HEK293 (cell line): ENCODE data around the gene MYOC.

Source experiments
- CTCF ChIA-PET: fragments of 350-600 bp; formaldehyde crosslinking; extraction: SDS; loops from one replicate; lab custom pipeline; 2021; ENCODE audit warnings: antibody characterized with exemption; lab: Yijun Ruan, JAX
- POLR2A ChIA-PET: fragments of 300-600 bp; formaldehyde crosslinking; extraction: SDS; loops from one replicate; lab custom pipeline; 2020; ENCODE audit warnings: antibody characterized with exemption, inconsistent platforms; lab: Yijun Ruan, JAX
- H3K27ac ChIP-seq: fragments of 200-500 bp; sonication (Bioruptor generic); 2 replicates; pipeline ENCODE4 v1.5.1; 2014; ENCODE audit warnings: low read depth, low read length, control low read depth, inconsistent platforms; ENCODE audit errors: extremely low read depth
- H3K36me3 ChIP-seq, 2 experiments: fragments of 200-500 bp in 1 of 2; sonication (Bioruptor generic) in 1 of 2; 1 replicate in 1 of 2; 2 replicates in 1 of 2; pipeline ENCODE4 v1.5.1; 2014 to 2017; ENCODE audit warnings: inconsistent platforms in 2 of 2, low read length in 2 of 2; ENCODE audit not compliant: control insufficient read depth in 2 of 2, insufficient read depth in 1 of 2
- H3K4me1 ChIP-seq: fragments of 200-500 bp; sonication (Bioruptor generic); 2 replicates; pipeline ENCODE4 v1.5.1; 2014; ENCODE audit warnings: mild to moderate bottlenecking, low read length, inconsistent platforms; ENCODE audit not compliant: control insufficient read depth, insufficient read depth
- H3K4me3 ChIP-seq: 2 replicates; pipeline ENCODE4 v1.5.1; 2011; ENCODE audit warnings: low read depth, mild to moderate bottlenecking, control low read depth, low read length, moderate library complexity
- H3K9me3 ChIP-seq: fragments of 200-500 bp; sonication (Bioruptor generic); 2 replicates; pipeline ENCODE4 v1.5.1; 2014; ENCODE audit warnings: low read depth, low read length, inconsistent platforms; ENCODE audit not compliant: control insufficient read depth, insufficient read depth
- BCL11A ChIP-seq: fragments of 450-650 bp; formaldehyde crosslinking; IDR thresholded peaks from 2 replicates; pipeline ENCODE4 v1.5.1; 2016; ENCODE audit warnings: low read depth, missing biosample characterization, missing genetic modification characterization
- PBX3 ChIP-seq: sonication (generic); formaldehyde crosslinking; IDR thresholded peaks from 2 replicates; pipeline ENCODE4 v1.8.1; 2022; ENCODE audit warnings: mild to moderate bottlenecking, moderate library complexity, missing genetic modification reagents
- ZNF138 ChIP-seq: fragments of 450-650 bp; formaldehyde crosslinking; IDR thresholded peaks from 2 replicates; pipeline ENCODE4 v1.5.1; 2016; ENCODE audit warnings: missing biosample characterization, missing genetic modification characterization, borderline replicate concordance
- ZNF362 ChIP-seq: fragments of 450-650 bp; formaldehyde crosslinking; IDR thresholded peaks from 2 replicates; pipeline ENCODE4 v1.5.1; 2016; ENCODE audit warnings: missing biosample characterization, missing genetic modification characterization
- ZNF510 ChIP-seq: fragments of 450-650 bp; formaldehyde crosslinking; IDR thresholded peaks from 2 replicates; pipeline ENCODE4 v1.5.1; 2018; ENCODE audit warnings: mild to moderate bottlenecking, missing genetic modification characterization, missing biosample characterization; ENCODE audit not compliant: insufficient replicate concordance
- ZNF624 ChIP-seq: fragments of 450-650 bp; formaldehyde crosslinking; IDR thresholded peaks from 2 replicates; pipeline ENCODE4 v1.5.1; 2017; ENCODE audit warnings: missing biosample characterization, missing genetic modification characterization
- ZNF768 ChIP-seq: fragments of 450-650 bp; formaldehyde crosslinking; IDR thresholded peaks from 2 replicates; pipeline ENCODE4 v1.5.1; 2018; ENCODE audit warnings: missing biosample characterization, mild to moderate bottlenecking, missing genetic modification characterization

Gene MYOC

GRCh38 chr1:171588230-171588629 is 64.3 kb downstream of the MYOC start:
- CTCF ChIA-PET, result no interaction called here
- POLR2A ChIA-PET, result no interaction called here
- TF ChIP-seq ZNF510 (tag by site-specific recombination), result no peak
- TF ChIP-seq ZNF138 (tag by site-specific recombination), result no peak
- TF ChIP-seq ZNF624, result no peak
- no peak for TF ChIP-seq PBX3 (CRISPR knock-in tag)
- no peak for TF ChIP-seq BCL11A (tag by site-specific recombination)
- no peak overlapping the region for H3K27ac ChIP-seq
- peaks cover 65 to 88% of the 10 kb centered on the region in 2 experiments for H3K36me3 ChIP-seq
- no peak overlapping the region for H3K4me3 ChIP-seq
- H3K9me3 ChIP-seq, result no peaks in the 10 kb centered on the region
- H3K4me1 ChIP-seq, result no peaks in the 10 kb centered on the region

- H3K36me3 ChIP-seq, result peaks cover 68 to 87% of the 10 kb centered on the region in 2 experiments
- H3K4me3 ChIP-seq, result no peak overlapping the region
- TF ChIP-seq ZNF768 (tag by site-specific recombination), result no peak
- TF ChIP-seq ZNF362 (tag by site-specific recombination), result peak; percentile 71
- no peak overlapping the region for H3K27ac ChIP-seq
- POLR2A ChIA-PET, result no interaction called here
- no peaks in the 10 kb centered on the region for H3K4me1 ChIP-seq
- no peaks in the 10 kb centered on the region for H3K9me3 ChIP-seq
- CTCF ChIA-PET, result no interaction called here
These were observed 66.8 kb downstream of the MYOC start for GRCh38 chr1:171585715-171586114.
